CD4-positive, alpha-beta T cell treated with Interleukin-4 for 1 hour (primary cell): ENCODE results near the gene SH3RF1.

Experiments
- DNase-seq, 2 donors: peaks; one replicate each; pipeline ENCODE4 v3.0.0-alpha.2; 2020 to 2022

The SH3RF1 gene

GRCh38 chr4:169158046-169158445 is 112.7 kb downstream of the SH3RF1 start:
- DNase-seq, result no peak

- no peak for DNase-seq
Observed at GRCh38 chr4:169156392-169156791, 114.4 kb downstream of the SH3RF1 start.

GRCh38 chr4:169154121-169154520 is 116.6 kb downstream of the SH3RF1 start:
- DNase-seq, result no peak

GRCh38 chr4:169153481-169154087 is 117.2 kb downstream of the SH3RF1 start:
- DNase-seq, result no peak

GRCh38 chr4:169152899-169153298 is 117.9 kb downstream of the SH3RF1 start:
- DNase-seq, result no peak

GRCh38 chr4:169152098-169152497 is 118.7 kb downstream of the SH3RF1 start:
- no peak for DNase-seq

- no peak for DNase-seq
Observed at GRCh38 chr4:169151671-169152070, 119.1 kb downstream of the SH3RF1 start.

GRCh38 chr4:169150806-169151205 is 120.0 kb downstream of the SH3RF1 start:
- no peak for DNase-seq

GRCh38 chr4:169148885-169149284 is 121.9 kb downstream of the SH3RF1 start:
- DNase-seq, result no peak

- DNase-seq, result no peak
Observed at GRCh38 chr4:169147191-169147590, 123.6 kb downstream of the SH3RF1 start.

GRCh38 chr4:169144061-169144600 is 126.6 kb downstream of the SH3RF1 start:
- no peak for DNase-seq

- DNase-seq, result no peak
Observed at GRCh38 chr4:169143335-169143734, 127.4 kb downstream of the SH3RF1 start.

GRCh38 chr4:169142906-169143305 is 127.8 kb downstream of the SH3RF1 start:
- no peak for DNase-seq

GRCh38 chr4:169142391-169142790 is 128.4 kb downstream of the SH3RF1 start:
- no peak for DNase-seq

GRCh38 chr4:169139021-169139420 is 131.7 kb downstream of the SH3RF1 start:
- no peak for DNase-seq

GRCh38 chr4:169137558-169137920 is 133.2 kb downstream of the SH3RF1 start:
- no peak for DNase-seq

GRCh38 chr4:169136796-169137557 is 133.8 kb downstream of the SH3RF1 start:
- no peak for DNase-seq

- DNase-seq, result no peak
Observed at GRCh38 chr4:169136330-169136729, 134.4 kb downstream of the SH3RF1 start.

- DNase-seq, result no peak
Observed at GRCh38 chr4:169135776-169136175, 135.0 kb downstream of the SH3RF1 start.

- DNase-seq, result no peak
Observed at GRCh38 chr4:169133932-169134331, 136.8 kb downstream of the SH3RF1 start.

- no peak for DNase-seq
Observed at GRCh38 chr4:169132561-169133305, 138.0 kb downstream of the SH3RF1 start.

- DNase-seq, result no peak
Observed at GRCh38 chr4:169131556-169132208, 139.1 kb downstream of the SH3RF1 start.

GRCh38 chr4:169128902-169129301 is 141.9 kb downstream of the SH3RF1 start:
- DNase-seq, result no peak
